Measurements from ENCODE around the gene RNF34.

Gene RNF34

DNA sequence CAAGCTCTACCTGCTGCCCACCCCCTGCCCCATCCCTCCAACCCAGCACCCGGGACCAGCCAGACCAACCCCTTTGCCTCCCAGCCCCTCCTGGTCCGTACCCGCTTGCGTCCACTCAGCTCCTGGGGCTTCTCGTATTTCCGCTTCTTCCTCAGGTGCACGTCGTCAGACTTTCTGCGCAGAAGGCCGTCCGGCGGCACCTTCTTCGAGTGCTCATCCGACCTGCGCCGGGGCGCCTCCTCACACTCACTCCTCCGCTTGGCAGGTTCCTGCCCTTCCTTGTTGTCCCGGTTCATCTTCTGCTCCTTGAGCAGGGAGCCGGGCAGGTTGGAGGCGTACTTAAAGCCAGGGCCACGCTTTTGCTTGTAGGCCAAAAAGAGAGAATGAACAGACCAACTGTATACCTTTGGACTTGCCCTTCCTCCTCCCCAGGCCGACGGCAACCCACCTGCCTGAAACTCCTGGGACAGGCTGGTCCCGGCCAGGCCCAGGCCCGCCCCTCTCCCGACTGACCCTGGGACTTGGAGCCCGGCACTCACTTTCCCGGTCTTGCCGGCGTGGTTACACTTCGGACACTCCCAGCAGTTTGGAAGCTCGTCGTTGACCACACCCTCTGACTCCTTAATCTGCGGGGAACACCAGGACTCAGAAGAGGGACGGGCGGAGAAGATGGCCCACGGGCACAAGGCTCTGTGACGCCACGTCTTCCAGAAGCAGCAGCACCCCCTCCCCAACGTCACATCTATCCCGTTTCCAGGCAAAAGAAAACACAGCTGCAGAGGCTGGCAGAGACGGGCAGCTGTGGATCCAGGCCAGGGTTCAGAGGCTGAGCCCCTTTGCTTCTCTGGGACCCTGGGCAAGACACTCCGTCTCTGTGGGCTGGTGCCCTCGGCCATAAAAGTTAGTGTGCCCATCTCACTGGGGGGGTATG is 44.3 kb downstream of the RNF34 start:
- TF ChIP-seq TAF1 (IDR thresholded peaks at IDR 0.05; ENCODE audit: borderline replicate concordance, insufficient read depth, low read length), result no peak
- no peak for TF ChIP-seq SIN3A (IDR thresholded peaks at IDR 0.05; ENCODE audit: borderline replicate concordance, insufficient read depth, low read length)
- no peak for TF ChIP-seq POLR2AphosphoS5 (IDR thresholded peaks at IDR 0.05; ENCODE audit: low read depth, low read length)
- TF ChIP-seq, protein P1, sequence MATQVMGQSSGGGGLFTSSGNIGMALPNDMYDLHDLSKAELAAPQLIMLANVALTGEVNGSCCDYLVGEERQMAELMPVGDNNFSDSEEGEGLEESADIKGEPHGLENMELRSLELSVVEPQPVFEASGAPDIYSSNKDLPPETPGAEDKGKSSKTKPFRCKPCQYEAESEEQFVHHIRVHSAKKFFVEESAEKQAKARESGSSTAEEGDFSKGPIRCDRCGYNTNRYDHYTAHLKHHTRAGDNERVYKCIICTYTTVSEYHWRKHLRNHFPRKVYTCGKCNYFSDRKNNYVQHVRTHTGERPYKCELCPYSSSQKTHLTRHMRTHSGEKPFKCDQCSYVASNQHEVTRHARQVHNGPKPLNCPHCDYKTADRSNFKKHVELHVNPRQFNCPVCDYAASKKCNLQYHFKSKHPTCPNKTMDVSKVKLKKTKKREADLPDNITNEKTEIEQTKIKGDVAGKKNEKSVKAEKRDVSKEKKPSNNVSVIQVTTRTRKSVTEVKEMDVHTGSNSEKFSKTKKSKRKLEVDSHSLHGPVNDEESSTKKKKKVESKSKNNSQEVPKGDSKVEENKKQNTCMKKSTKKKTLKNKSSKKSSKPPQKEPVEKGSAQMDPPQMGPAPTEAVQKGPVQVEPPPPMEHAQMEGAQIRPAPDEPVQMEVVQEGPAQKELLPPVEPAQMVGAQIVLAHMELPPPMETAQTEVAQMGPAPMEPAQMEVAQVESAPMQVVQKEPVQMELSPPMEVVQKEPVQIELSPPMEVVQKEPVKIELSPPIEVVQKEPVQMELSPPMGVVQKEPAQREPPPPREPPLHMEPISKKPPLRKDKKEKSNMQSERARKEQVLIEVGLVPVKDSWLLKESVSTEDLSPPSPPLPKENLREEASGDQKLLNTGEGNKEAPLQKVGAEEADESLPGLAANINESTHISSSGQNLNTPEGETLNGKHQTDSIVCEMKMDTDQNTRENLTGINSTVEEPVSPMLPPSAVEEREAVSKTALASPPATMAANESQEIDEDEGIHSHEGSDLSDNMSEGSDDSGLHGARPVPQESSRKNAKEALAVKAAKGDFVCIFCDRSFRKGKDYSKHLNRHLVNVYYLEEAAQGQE (IDR thresholded peaks at IDR 0.05; ENCODE audit: insufficient read depth in 1 of 2, low read depth in 2 of 2, low read length in 2 of 2), result no peak
- no peak for TF ChIP-seq FOXP2 (optimal IDR thresholded peaks at IDR 0.05; ENCODE audit: borderline replicate concordance, extremely low read depth, extremely low read length, insufficient read depth)

DNA sequence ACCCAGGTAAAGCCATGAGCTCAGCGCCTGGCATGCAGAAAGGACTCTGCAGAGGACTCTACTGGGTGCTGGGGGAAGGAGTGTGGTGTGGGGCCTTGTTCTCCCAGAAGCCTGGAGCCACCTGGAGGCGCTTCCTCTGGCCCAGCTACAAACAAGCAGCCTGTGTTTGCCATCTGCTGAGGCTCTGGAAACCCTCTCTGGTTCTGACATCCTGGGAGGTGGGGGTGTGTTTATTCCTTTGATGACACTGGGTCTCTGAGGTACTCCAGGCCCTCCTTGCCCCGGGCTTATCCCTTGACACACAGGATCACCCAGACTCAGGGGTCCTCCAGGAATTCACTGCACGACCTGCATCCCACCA is 44.9 kb downstream of the RNF34 start:
- TF ChIP-seq TAF1 (IDR thresholded peaks at IDR 0.05; ENCODE audit: borderline replicate concordance, insufficient read depth, low read length) (no peak), FOXP2 (optimal IDR thresholded peaks at IDR 0.05; ENCODE audit: borderline replicate concordance, extremely low read depth, extremely low read length, insufficient read depth) (no peak), POLR2AphosphoS5 (IDR thresholded peaks at IDR 0.05; ENCODE audit: low read depth, low read length) (no peak), SIN3A (IDR thresholded peaks at IDR 0.05; ENCODE audit: borderline replicate concordance, insufficient read depth, low read length) (no peak)
- TF ChIP-seq, protein P1 (IDR thresholded peaks at IDR 0.05; ENCODE audit: insufficient read depth in 1 of 2, low read depth in 2 of 2, low read length in 2 of 2), result no peak

DNA sequence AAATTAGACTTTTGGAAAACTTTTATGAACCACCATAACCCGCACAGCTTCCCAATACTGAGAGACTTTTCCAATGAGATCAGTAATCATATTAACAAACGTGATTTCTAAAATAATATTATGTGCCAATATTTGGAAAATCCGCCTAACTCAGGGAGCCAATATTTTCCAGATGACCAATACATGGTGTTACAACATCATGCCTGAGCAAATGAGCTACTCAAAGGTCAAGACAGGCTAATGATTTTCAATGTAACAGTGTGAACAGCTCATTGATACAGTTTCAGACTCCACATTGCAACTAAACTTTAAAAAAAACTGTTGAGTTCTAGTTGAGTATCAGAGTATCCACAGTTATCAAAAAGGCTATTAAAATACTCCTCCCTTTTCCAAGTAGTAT is 46.8 kb downstream of the RNF34 start:
- TF ChIP-seq, protein P1 (IDR thresholded peaks at IDR 0.05; ENCODE audit: insufficient read depth in 1 of 2, low read depth in 2 of 2, low read length in 2 of 2), result no peak
- no peak for TF ChIP-seq SIN3A (IDR thresholded peaks at IDR 0.05; ENCODE audit: borderline replicate concordance, insufficient read depth, low read length)
- TF ChIP-seq FOXP2 (optimal IDR thresholded peaks at IDR 0.05; ENCODE audit: borderline replicate concordance, extremely low read depth, extremely low read length, insufficient read depth), result no peak
- TF ChIP-seq TAF1 (IDR thresholded peaks at IDR 0.05; ENCODE audit: borderline replicate concordance, insufficient read depth, low read length), result no peak
- TF ChIP-seq POLR2AphosphoS5 (IDR thresholded peaks at IDR 0.05; ENCODE audit: low read depth, low read length), result no peak

DNA sequence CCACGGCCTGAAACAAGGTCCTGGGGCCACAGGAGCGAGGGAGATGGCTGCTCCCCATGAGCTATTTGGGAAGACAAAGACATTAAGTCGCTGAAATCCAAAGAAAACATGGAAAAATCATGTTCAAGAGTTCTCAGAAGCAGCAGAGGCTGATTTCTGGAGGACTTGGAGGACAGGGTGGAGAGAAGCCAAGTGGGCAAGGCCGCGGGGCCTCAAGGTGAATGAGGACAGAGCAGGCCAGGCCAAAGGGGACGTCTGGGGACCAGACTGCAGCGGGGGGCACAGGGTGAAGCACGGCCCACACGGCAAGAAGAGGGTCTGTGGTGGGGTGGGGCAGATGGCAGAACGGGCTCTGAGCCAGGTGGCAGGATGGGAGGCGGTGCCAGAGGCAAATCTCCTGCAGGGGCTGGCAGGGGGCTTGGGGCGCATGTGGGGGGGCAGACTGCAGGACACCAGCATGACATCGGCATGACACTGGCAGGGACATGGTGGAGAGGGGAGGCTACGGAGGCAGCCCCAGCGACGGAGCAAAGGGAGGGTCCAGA is 48.9 kb downstream of the RNF34 start:
- TF ChIP-seq FOXP2 (optimal IDR thresholded peaks at IDR 0.05; ENCODE audit: borderline replicate concordance, extremely low read depth, extremely low read length, insufficient read depth), result no peak
- TF ChIP-seq TAF1 (IDR thresholded peaks at IDR 0.05; ENCODE audit: borderline replicate concordance, insufficient read depth, low read length), result no peak
- TF ChIP-seq, protein P1 (IDR thresholded peaks at IDR 0.05; ENCODE audit: insufficient read depth in 1 of 2, low read depth in 2 of 2, low read length in 2 of 2), result no peak
- TF ChIP-seq POLR2AphosphoS5 (IDR thresholded peaks at IDR 0.05; ENCODE audit: low read depth, low read length), result no peak
- no peak for TF ChIP-seq SIN3A (IDR thresholded peaks at IDR 0.05; ENCODE audit: borderline replicate concordance, insufficient read depth, low read length)

Measured in PFSK-1 (cell line).